ENCODE measurements around the gene CTF1.
"Not testable (repeated sequence)": the region's sequence is repeated elsewhere in the genome, so short reads cannot be mapped to it uniquely, and the experiment has no call there.

Gene CTF1

GRCh38 chr16:30896261-30896888 lies at the start of gene CTF1:
Gene CTF1, plus strand, starts transcription at chr16:30896614. Its CDS starts 30 bp downstream, at chr16:30896644.
- no peak for DNase-seq (ENCODE audit: low read depth)
- TF ChIP-seq CTCF (IDR thresholded peaks at IDR 0.05; ENCODE audit: control insufficient read depth, extremely low read depth, insufficient read depth), result no peak
- H3K4me3 ChIP-seq (ENCODE audit: low read depth, low read length), result no peak within 1 kb of the TSS

- no peak overlapping the region for H3K4me3 ChIP-seq (ENCODE audit: low read depth, low read length)
- TF ChIP-seq CTCF (IDR thresholded peaks at IDR 0.05; ENCODE audit: control insufficient read depth, extremely low read depth, insufficient read depth), result no peak
- no peak for DNase-seq (ENCODE audit: low read depth)
These were observed 49.6 kb upstream of the CTF1 start for GRCh38 chr16:30846649-30847402.

GRCh38 chr16:30850246-30850645 lies 46.2 kb upstream of the CTF1 start:
- no peak for DNase-seq (ENCODE audit: low read depth)
- no peak for TF ChIP-seq CTCF (IDR thresholded peaks at IDR 0.05; ENCODE audit: control insufficient read depth, extremely low read depth, insufficient read depth)
- H3K4me3 ChIP-seq (ENCODE audit: low read depth, low read length), result no peak overlapping the region

GRCh38 chr16:30853758-30854157 lies 42.7 kb upstream of the CTF1 start:
- H3K4me3 ChIP-seq (ENCODE audit: low read depth, low read length), result no peak overlapping the region
- TF ChIP-seq CTCF (IDR thresholded peaks at IDR 0.05; ENCODE audit: control insufficient read depth, extremely low read depth, insufficient read depth), result no peak
- DNase-seq (ENCODE audit: low read depth), result no peak

- no peak for DNase-seq (ENCODE audit: low read depth)
- no peak overlapping the region for H3K4me3 ChIP-seq (ENCODE audit: low read depth, low read length)
- TF ChIP-seq CTCF (IDR thresholded peaks at IDR 0.05; ENCODE audit: control insufficient read depth, extremely low read depth, insufficient read depth), result no peak
These were observed 38.3 kb upstream of the CTF1 start for GRCh38 chr16:30858111-30858495.

GRCh38 chr16:30858829-30859423 lies 37.5 kb upstream of the CTF1 start:
- DNase-seq (ENCODE audit: low read depth), result no peak
- no peak overlapping the region for H3K4me3 ChIP-seq (ENCODE audit: low read depth, low read length)
- no peak for TF ChIP-seq CTCF (IDR thresholded peaks at IDR 0.05; ENCODE audit: control insufficient read depth, extremely low read depth, insufficient read depth)

GRCh38 chr16:30860729-30861128 lies 35.7 kb upstream of the CTF1 start:
- not testable (repeated sequence) for H3K4me3 ChIP-seq (ENCODE audit: low read depth, low read length); DNase-seq (ENCODE audit: low read depth)

- not testable (repeated sequence) for H3K4me3 ChIP-seq (ENCODE audit: low read depth, low read length); DNase-seq (ENCODE audit: low read depth)
These were observed 33.2 kb upstream of the CTF1 start for GRCh38 chr16:30863178-30863577.

All from LNCaP clone FGC (cell line).